Activated naive CD4-positive, alpha-beta T cell treated with anti-CD3 and anti-CD28 coated beads, Interleukin-2, amount 50 U/mL, for 24 hours (primary cell): ENCODE measurements around the gene UTP14C.
"Not testable (repeated sequence)": the region's sequence is repeated elsewhere in the genome, so short reads cannot be mapped to it uniquely, and the experiment has no call there.

Experiments used
- H3K27ac Mint-ChIP-seq: one replicate; pipeline ENCODE4 v1.8.0; 2021; ENCODE audit warnings: mild to moderate bottlenecking, mixed read lengths
- H3K27me3 Mint-ChIP-seq: one replicate; pipeline ENCODE4 v1.8.0; 2021; ENCODE audit warnings: mixed read lengths
- H3K36me3 Mint-ChIP-seq: one replicate; pipeline ENCODE4 v1.8.0; 2021; ENCODE audit warnings: mixed read lengths
- H3K4me1 Mint-ChIP-seq: one replicate; pipeline ENCODE4 v1.8.0; 2021; ENCODE audit warnings: mixed read lengths
- H3K4me3 Mint-ChIP-seq: one replicate; pipeline ENCODE4 v1.8.0; 2021; ENCODE audit warnings: mild to moderate bottlenecking, mixed read lengths
- H3K9me3 Mint-ChIP-seq: one replicate; pipeline ENCODE4 v1.8.0; 2021; ENCODE audit warnings: mixed read lengths

The UTP14C gene

DNA sequence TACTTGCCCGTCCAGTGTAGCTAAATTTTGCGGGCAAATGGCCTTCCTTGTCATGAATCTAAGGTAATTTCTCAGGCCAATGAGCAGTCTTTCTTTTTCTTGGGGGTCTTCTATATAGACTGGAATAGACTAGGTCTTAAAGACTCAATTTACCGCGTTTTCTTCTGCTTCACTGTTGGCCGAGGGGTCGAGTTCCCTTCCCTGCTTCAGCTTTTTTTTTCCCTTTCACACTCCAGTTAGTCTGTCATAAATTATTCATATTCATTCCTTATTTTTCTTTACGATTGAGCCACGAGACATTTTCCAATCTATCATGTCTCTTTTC, 12.0 kb upstream of the UTP14C start:
- H3K4me1 Mint-ChIP-seq, result peaks cover 24% of the 10 kb centered on the region
- H3K27me3 Mint-ChIP-seq, result peaks cover 5% of the 10 kb centered on the region
- peak overlapping the region; percentile 88 for H3K27ac Mint-ChIP-seq
- peaks cover 5% of the 10 kb centered on the region for H3K36me3 Mint-ChIP-seq
- H3K4me3 Mint-ChIP-seq, result peak overlapping the region; percentile 98
- no peaks in the 10 kb centered on the region for H3K9me3 Mint-ChIP-seq

DNA sequence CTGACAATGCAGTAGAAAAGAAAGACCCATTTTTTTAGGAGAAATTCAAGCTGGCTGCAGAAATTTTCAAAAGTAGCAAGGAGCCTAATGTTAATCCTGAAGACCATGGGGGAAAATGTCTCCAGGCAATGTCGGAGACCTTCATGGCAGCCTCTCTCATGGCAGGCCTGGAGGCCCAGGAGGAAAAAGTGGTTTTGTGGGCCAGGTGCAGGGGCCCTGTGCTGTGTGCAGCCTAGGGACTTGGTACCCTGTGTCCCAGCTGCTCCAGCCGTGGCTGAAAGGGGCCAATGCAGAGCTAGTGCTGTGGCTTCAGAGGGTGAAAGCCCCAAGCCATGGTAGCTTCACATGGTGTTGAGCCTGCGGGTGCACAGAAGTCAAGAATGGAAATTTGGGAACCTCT, 8.2 kb upstream of the UTP14C start:
- no peak overlapping the region for H3K27ac Mint-ChIP-seq
- no peak overlapping the region for H3K4me3 Mint-ChIP-seq
- peaks cover 38% of the 10 kb centered on the region for H3K4me1 Mint-ChIP-seq
- no peaks in the 10 kb centered on the region for H3K9me3 Mint-ChIP-seq
- H3K27me3 Mint-ChIP-seq, result no peaks in the 10 kb centered on the region
- H3K36me3 Mint-ChIP-seq, result peaks cover 18% of the 10 kb centered on the region

DNA sequence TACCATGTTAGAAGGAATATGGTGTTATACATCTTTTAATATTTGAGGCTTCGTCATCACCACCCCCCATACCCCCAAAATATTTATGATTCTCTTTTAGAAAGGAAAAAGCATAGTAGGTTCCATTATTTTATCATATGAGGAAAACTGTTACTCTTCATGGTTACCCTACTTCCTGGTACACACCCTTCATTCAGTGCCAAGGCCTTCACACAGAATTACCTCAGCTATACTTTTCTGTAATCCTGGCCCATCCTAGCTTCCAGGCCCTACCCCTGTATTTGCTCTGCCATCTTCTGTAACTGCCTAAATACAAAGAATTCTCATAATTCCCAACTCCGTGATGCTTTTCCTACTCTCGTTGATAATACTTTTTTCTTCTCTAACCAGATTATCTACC, 4.3 kb upstream of the UTP14C start:
- H3K27me3 Mint-ChIP-seq, result no peaks in the 10 kb centered on the region
- H3K9me3 Mint-ChIP-seq, result no peaks in the 10 kb centered on the region
- H3K36me3 Mint-ChIP-seq, result peaks cover 41% of the 10 kb centered on the region
- H3K4me1 Mint-ChIP-seq, result peaks cover 35% of the 10 kb centered on the region
- H3K4me3 Mint-ChIP-seq, result no peak overlapping the region
- H3K27ac Mint-ChIP-seq, result peak overlapping the region; percentile 68

DNA sequence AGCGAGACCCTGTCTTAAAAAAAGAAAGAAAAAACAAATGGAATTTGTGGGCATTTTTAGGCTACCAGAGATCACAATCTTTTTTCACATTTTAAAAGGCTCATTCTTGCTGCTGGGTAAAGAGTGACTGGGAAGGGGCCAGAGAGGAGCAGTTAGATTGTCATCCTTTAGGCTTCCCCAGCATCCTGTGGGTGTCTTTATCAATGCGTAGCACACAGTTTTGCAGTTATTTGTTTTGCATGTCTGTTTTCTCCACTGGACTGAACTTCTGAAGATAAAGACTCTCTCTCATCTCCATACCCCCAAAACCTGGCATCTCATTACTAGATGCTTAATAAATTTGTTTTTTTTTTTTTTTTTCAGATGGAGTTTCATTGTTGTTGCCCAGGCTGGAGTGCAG, 2.1 kb upstream of the UTP14C start:
- Mint-ChIP-seq H3K27ac (no peak overlapping the region), H3K4me3 (no peak overlapping the region), H3K27me3 (no peaks in the 10 kb centered on the region), H3K36me3 (peaks cover 56% of the 10 kb centered on the region), H3K9me3 (peaks cover 16% of the 10 kb centered on the region), H3K4me1 (peaks cover 45% of the 10 kb centered on the region)

DNA sequence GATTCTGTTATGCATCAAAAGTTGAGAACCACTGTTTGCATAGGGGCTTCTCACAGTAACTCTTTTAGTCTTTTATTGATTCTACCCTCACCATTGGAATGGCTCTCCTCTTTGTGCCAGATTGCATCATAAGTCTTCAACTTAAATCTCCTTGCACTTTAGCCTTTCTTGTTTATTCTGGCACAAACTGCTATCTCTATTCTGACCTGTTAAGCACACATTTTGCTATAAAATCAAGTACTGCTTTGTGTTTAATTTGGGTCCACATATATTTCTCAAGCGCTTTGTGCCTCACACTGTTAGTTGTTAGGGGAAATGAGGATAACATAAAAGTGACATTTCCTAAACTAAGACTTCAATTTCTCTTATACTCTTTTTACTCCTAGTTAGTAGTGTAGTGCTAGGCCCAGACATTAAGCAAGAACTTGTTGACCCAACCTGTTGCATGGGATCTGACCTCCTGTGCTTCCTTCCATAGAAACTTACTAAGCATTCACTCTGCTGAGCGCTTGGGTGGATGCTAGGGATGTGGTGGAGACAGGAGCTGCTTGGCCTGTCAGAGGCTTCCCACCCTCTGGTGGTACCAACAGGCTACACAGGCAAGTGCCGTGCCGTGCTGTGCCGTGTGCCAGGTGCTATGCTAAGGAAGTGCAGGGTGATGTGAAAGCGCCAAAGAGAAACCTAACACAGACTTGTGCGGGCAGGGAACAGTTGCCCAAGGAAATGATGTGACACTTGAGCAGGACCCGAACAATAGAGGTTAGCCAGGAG, 1.2 kb downstream of the UTP14C start:
- H3K9me3 Mint-ChIP-seq, result peaks cover 33% of the 10 kb centered on the region
- H3K4me1 Mint-ChIP-seq, result peaks cover 37% of the 10 kb centered on the region
- no peak overlapping the region for H3K27ac Mint-ChIP-seq
- no peaks in the 10 kb centered on the region for H3K27me3 Mint-ChIP-seq
- H3K36me3 Mint-ChIP-seq, result peaks cover 75% of the 10 kb centered on the region
- H3K4me3 Mint-ChIP-seq, result no peak overlapping the region

DNA sequence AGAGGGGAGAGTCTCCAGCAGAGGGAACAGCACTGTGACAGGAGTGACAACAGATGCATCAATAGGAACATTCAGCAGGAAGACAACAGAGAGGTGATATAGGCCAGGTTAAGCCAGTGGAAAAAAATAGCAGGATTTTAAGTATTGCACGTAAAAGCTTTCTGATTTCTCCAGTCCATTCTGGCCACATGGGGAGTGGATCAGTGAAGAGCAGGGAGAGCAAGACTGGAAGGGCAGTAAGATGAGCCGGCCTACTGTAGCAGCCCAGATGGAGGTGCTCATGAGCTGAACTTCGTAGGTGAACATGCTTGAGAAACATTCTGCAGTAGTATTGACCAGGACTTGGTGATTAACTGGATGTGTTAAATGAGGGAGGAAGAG, 1.7 kb downstream of the UTP14C start:
- no peak overlapping the region for H3K4me3 Mint-ChIP-seq
- H3K9me3 Mint-ChIP-seq, result peaks cover 33% of the 10 kb centered on the region
- no peak overlapping the region for H3K27ac Mint-ChIP-seq
- no peaks in the 10 kb centered on the region for H3K27me3 Mint-ChIP-seq
- peaks cover 34% of the 10 kb centered on the region for H3K4me1 Mint-ChIP-seq
- peaks cover 72% of the 10 kb centered on the region for H3K36me3 Mint-ChIP-seq

DNA sequence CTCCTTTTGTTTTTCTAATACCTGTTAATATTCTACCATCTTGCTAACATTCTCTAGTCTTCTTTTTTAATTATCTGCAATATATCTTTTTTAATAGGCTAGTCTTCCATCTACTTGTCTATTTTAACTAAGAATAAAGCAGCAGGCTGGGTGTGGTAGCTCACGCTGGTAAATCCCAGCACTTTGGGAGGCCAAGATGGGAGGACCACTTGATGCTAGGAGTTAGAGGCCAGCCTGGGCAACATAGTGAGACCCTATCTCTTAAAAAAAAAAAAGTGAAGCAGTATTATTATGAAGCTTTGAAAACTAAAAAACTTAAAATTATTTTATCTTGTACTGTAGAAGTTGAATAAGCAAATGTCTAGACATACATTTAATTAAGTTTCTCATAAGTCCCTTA, 3.3 kb downstream of the UTP14C start:
- Mint-ChIP-seq H3K27me3 (no peaks in the 10 kb centered on the region), H3K4me1 (peaks cover 34% of the 10 kb centered on the region), H3K27ac (no peak overlapping the region), H3K36me3 (peaks cover 62% of the 10 kb centered on the region), H3K9me3 (peaks cover 33% of the 10 kb centered on the region), H3K4me3 (no peak overlapping the region)

DNA sequence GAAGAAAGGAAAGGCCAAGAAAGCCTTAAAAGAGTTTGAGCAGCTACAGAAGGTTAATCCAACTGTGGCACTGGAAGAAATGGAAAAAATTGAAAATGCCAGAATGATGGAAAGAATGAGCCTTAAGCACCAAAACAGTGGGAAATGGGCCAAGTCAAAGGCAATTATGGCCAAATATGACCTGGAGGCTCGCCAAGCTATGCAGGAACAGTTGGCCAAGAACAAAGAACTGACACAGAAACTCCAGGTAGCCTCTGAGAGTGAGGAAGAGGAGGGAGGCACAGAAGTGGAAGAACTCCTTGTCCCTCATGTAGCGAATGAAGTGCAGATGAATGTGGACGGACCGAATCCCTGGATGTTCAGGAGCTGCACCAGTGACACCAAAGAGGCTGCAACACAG, 5.1 kb downstream of the UTP14C start:
- Mint-ChIP-seq H3K27me3 (no peaks in the 10 kb centered on the region), H3K9me3 (peaks cover 33% of the 10 kb centered on the region), H3K4me3 (no peak overlapping the region), H3K36me3 (peaks cover 53% of the 10 kb centered on the region), H3K27ac (no peak overlapping the region), H3K4me1 (peaks cover 38% of the 10 kb centered on the region)

DNA sequence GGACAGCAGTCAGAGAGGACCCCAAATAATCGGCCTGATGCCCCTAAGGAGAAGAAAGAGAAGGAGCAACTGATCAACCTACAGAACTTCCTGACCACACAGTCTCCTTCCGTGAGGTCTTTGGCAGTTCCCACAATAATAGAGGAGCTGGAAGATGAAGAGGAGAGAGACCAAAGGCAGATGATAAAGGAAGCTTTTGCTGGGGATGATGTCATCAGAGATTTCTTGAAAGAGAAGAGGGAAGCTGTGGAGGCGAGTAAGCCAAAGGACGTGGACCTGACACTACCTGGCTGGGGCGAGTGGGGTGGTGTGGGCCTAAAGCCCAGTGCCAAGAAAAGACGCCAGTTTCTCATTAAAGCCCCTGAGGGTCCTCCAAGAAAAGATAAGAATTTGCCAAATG, 5.9 kb downstream of the UTP14C start:
- not testable (repeated sequence) for H3K27ac Mint-ChIP-seq, H3K4me3 Mint-ChIP-seq, H3K27me3 Mint-ChIP-seq
- Mint-ChIP-seq H3K4me1 (peaks cover 32% of the 10 kb centered on the region), H3K36me3 (peaks cover 46% of the 10 kb centered on the region), H3K9me3 (peaks cover 32% of the 10 kb centered on the region)

DNA sequence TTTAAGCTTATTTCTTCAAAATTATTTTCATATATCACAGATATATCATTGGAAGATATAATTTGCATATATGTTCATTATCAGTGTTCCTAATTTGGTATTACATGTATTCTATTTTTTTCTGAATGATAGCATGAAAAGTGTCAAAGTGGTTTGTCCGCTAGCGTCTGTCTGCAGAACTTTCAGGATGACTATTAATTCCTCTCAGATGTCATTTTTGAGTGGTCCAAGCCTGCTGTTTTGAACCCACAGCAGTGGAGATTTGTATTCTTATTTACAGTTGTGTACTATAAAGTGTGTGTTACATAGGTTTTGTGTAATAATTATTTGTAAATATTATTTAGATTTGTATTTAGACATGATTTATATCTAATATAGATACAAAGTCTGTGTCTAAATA, 8.5 kb downstream of the UTP14C start:
- H3K9me3 Mint-ChIP-seq, result peaks cover 12% of the 10 kb centered on the region
- peaks cover 27% of the 10 kb centered on the region for H3K36me3 Mint-ChIP-seq
- no peak overlapping the region for H3K27ac Mint-ChIP-seq
- no peaks in the 10 kb centered on the region for H3K27me3 Mint-ChIP-seq
- peaks cover 14% of the 10 kb centered on the region for H3K4me1 Mint-ChIP-seq
- no peak overlapping the region for H3K4me3 Mint-ChIP-seq

DNA sequence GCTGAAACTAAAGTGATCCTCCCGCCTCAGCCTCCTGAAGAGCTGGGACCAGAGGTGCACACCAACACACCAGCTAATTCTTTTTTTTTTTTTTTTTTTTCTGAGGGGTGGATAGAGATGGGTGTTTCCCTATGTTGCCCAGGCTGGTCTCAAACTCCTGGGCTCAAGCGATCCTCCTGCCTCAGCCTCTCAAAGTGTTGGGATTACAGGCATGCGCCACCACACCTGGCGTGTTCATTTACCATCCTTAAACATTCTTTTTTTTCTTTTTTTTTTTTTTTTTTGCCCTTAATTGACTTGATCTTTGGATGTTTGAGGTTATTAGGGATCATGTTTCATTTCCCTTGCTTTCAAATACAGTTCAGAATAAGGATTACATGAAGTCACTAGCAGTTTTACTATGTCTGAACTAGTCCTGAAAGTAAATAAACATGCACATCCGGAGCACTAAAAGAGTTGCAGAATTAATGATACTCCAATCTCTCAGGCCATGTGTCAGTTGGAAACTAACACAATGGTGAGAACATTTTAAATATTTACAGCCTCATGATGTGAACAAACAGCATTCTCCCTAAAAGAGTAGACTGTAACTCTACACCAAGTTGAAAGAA, 10.2 kb downstream of the UTP14C start:
- no peak overlapping the region for H3K27ac Mint-ChIP-seq
- H3K4me3 Mint-ChIP-seq, result no peak overlapping the region
- peaks cover 11% of the 10 kb centered on the region for H3K4me1 Mint-ChIP-seq
- H3K36me3 Mint-ChIP-seq, result peaks cover 14% of the 10 kb centered on the region
- peaks cover 6% of the 10 kb centered on the region for H3K9me3 Mint-ChIP-seq
- no peaks in the 10 kb centered on the region for H3K27me3 Mint-ChIP-seq

DNA sequence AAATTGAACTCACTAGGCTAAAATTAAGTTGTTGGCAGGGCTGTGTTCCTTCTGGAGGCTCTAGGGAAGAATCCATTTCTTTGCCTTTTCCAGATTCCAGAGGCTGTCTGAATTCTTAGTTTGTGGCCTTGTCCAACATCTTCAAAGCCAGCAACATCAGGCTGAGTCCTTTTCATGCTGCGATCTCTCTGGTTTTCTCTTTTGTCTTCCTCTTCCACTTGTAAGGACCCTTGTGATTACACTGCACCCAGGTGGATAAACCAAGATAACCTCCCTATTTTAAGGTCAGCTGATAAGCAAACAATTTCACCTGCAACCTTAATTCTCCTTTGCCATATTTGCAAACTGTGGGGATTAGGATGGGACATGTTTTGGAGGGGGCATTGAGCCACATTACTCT, 11.5 kb downstream of the UTP14C start:
- H3K27me3 Mint-ChIP-seq, result no peaks in the 10 kb centered on the region
- peaks cover 13% of the 10 kb centered on the region for H3K36me3 Mint-ChIP-seq

DNA sequence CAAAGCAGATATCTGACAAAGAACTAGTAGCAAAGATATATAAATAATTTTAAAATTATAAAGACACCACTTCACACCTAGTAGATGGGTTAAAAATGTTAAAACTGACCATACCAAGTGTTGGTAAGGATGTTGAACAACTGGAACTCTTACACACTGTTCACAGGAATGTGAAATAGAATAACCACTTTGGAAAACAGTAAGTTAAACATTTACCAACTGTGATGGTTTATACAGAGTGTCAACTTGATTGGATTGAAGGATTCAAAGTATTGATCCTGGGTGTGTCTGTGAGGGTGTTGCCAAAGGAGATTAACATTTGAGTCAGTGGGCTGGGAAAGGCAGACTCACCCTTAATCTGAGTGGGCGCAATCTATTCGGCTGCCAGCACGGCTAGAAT, 19.2 kb downstream of the UTP14C start:
- no peak overlapping the region for H3K4me3 Mint-ChIP-seq
- peaks cover 1% of the 10 kb centered on the region for H3K27me3 Mint-ChIP-seq
- peaks cover 24% of the 10 kb centered on the region for H3K36me3 Mint-ChIP-seq
- peaks cover 20% of the 10 kb centered on the region for H3K9me3 Mint-ChIP-seq
- H3K27ac Mint-ChIP-seq, result no peak overlapping the region
- H3K4me1 Mint-ChIP-seq, result no peaks in the 10 kb centered on the region

More for the DNA sequence above, 11.5 kb downstream of the UTP14C start:
- Mint-ChIP-seq H3K27ac (no peak overlapping the region), H3K4me1 (peaks cover 4% of the 10 kb centered on the region), H3K4me3 (no peak overlapping the region), H3K9me3 (peaks cover 5% of the 10 kb centered on the region)

DNA sequence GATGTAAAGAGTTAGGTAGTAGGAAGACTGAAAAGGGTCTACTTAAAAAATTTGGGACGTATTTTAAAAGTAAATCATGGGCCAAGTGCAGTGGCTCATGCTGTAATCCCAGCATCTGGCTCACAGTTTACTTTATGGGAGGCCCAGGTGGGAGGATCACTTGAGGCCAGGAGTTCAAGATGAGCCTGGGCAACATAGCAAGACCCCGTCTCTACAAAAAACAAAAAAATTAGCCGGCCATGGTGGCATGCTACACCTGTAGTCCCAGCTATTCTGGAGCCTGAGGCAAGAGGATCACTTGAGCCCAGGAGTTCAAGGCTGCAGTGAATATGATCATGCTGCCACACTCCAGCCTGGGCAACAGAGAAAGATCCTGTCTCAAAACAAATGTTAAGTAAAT, 23.0 kb downstream of the UTP14C start:
- peaks cover 1% of the 10 kb centered on the region for H3K27me3 Mint-ChIP-seq
- H3K4me3 Mint-ChIP-seq, result no peak overlapping the region
- no peaks in the 10 kb centered on the region for H3K4me1 Mint-ChIP-seq
- H3K27ac Mint-ChIP-seq, result no peak overlapping the region
- H3K9me3 Mint-ChIP-seq, result peaks cover 23% of the 10 kb centered on the region
- H3K36me3 Mint-ChIP-seq, result peaks cover 18% of the 10 kb centered on the region

DNA sequence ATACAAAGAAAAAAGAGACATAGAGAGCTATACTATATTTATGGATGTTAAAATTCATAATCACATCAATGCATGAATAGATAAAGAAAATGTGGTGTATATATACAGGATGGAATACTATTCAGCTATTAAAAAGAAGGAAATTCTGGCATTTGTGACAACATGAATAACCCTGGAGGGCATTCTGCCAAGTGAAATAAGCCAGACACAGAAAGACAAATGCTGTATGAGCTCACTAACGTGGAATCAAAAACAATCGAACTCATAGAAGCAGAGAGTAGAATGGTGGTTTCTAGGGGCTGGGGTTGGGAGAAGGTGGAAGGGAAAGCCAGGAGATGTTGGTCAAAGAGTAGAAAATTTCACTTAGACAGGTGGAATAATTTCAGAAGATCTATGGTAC, 24.0 kb downstream of the UTP14C start:
- no peaks in the 10 kb centered on the region for H3K4me1 Mint-ChIP-seq
- peaks cover 16% of the 10 kb centered on the region for H3K36me3 Mint-ChIP-seq
- no peak overlapping the region for H3K4me3 Mint-ChIP-seq
- H3K27me3 Mint-ChIP-seq, result peaks cover 1% of the 10 kb centered on the region
- no peak overlapping the region for H3K27ac Mint-ChIP-seq
- peaks cover 23% of the 10 kb centered on the region for H3K9me3 Mint-ChIP-seq

DNA sequence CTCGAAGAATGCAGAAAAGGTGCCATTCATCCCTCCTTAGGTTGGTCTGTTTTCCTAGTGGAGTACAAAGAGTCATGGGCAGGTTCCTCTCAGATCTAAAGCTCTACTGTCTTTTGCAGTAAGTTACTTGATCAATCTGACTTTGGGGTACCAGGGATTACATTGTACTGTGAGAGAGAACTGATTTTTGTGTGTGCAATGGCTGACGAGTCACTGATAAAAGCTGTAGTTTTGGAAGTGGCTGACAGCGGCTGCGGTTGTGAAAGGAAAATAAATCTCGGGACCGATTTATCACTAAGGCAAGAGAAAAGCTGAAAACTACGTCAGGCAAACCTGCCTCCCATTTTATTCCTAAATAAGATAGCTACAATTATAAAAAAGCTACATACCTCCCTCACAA, 26.9 kb downstream of the UTP14C start:
- Mint-ChIP-seq H3K27me3 (peaks cover 1% of the 10 kb centered on the region), H3K9me3 (peaks cover 14% of the 10 kb centered on the region), H3K4me3 (no peak overlapping the region), H3K27ac (no peak overlapping the region), H3K36me3 (peaks cover 11% of the 10 kb centered on the region), H3K4me1 (no peaks in the 10 kb centered on the region)

DNA sequence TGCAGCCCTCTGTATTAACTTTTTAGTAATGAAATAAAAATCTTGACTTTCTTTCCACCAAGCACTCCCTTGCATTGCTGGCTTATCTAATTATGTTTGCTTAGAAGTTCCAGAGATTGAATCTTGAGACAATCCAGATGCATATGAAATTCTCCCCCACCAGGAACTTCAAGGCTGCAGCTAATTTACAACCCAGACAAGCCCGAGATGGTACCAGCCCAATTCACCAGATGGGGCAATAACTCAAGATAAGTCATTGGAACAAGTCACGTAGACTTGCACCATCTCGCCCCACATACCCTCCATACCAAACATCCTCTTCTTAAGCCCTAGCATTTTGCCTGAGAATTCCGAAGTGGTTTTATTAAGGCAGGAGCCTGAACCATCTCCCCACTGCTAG, 29.0 kb downstream of the UTP14C start:
- no peak overlapping the region for H3K4me3 Mint-ChIP-seq
- no peaks in the 10 kb centered on the region for H3K4me1 Mint-ChIP-seq
- H3K27me3 Mint-ChIP-seq, result no peaks in the 10 kb centered on the region
- H3K36me3 Mint-ChIP-seq, result peaks cover 10% of the 10 kb centered on the region
- H3K9me3 Mint-ChIP-seq, result peaks cover 13% of the 10 kb centered on the region
- H3K27ac Mint-ChIP-seq, result no peak overlapping the region
